PFSK-1 (cell line): ENCODE results near the gene ZNF699.

Experiments
- POLR2AphosphoS5 ChIP-seq: IDR thresholded peaks from 2 replicates; pipeline ENCODE4 v1.6.1; 2012; ENCODE audit warnings: low read depth, mild to moderate bottlenecking, control low read depth, low read length, moderate library complexity
- SIN3A ChIP-seq: IDR thresholded peaks from 2 replicates; pipeline ENCODE4 v1.6.1; 2012; ENCODE audit warnings: mild to moderate bottlenecking, low read length, moderate library complexity, borderline replicate concordance; ENCODE audit not compliant: insufficient read depth
- TF ChIP-seq, protein P1 (sequence below), 2 experiments: IDR thresholded peaks; 2 replicates each; pipeline versions ENCODE4 v1.6.1 to v1.8.0; 2011 to 2012; ENCODE audit warnings: low read depth in 2 of 2, low read length in 2 of 2, control low read depth in 1 of 2, inconsistent platforms in 1 of 2, mild to moderate bottlenecking in 1 of 2, moderate library complexity in 1 of 2; ENCODE audit not compliant: insufficient read depth in 1 of 2

DNA sequence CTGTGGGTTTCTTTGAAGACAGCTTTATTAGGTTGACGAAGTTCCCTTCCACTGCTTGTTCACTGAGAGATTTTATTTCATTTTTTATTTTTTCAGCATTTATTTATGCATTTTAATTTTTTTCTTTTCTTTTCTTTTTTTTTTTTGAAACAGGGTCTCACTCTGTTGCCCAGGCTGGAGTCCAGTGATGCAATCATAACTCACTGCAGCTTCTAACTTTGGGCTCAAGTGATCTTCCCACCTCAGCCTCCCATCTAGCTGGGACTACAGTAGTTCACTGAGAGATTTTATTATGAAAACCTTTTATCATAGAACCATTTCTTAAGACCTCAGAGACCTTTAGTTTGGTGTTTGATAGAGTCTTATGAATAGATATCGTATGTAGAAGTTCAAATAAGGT, 42.9 kb upstream of the ZNF699 start:
- no peak for TF ChIP-seq POLR2AphosphoS5
- TF ChIP-seq, protein P1, sequence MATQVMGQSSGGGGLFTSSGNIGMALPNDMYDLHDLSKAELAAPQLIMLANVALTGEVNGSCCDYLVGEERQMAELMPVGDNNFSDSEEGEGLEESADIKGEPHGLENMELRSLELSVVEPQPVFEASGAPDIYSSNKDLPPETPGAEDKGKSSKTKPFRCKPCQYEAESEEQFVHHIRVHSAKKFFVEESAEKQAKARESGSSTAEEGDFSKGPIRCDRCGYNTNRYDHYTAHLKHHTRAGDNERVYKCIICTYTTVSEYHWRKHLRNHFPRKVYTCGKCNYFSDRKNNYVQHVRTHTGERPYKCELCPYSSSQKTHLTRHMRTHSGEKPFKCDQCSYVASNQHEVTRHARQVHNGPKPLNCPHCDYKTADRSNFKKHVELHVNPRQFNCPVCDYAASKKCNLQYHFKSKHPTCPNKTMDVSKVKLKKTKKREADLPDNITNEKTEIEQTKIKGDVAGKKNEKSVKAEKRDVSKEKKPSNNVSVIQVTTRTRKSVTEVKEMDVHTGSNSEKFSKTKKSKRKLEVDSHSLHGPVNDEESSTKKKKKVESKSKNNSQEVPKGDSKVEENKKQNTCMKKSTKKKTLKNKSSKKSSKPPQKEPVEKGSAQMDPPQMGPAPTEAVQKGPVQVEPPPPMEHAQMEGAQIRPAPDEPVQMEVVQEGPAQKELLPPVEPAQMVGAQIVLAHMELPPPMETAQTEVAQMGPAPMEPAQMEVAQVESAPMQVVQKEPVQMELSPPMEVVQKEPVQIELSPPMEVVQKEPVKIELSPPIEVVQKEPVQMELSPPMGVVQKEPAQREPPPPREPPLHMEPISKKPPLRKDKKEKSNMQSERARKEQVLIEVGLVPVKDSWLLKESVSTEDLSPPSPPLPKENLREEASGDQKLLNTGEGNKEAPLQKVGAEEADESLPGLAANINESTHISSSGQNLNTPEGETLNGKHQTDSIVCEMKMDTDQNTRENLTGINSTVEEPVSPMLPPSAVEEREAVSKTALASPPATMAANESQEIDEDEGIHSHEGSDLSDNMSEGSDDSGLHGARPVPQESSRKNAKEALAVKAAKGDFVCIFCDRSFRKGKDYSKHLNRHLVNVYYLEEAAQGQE (IDR thresholded peaks at IDR 0.05; ENCODE audit: insufficient read depth in 1 of 2, low read depth in 2 of 2, low read length in 2 of 2): no peak
- no peak for TF ChIP-seq SIN3A
